ENCODE results near the gene LRRC8E.
"Not testable (repeated sequence)": the region's sequence is repeated elsewhere in the genome, so short reads cannot be mapped to it uniquely, and the experiment has no call there.

Gene LRRC8E

DNA sequence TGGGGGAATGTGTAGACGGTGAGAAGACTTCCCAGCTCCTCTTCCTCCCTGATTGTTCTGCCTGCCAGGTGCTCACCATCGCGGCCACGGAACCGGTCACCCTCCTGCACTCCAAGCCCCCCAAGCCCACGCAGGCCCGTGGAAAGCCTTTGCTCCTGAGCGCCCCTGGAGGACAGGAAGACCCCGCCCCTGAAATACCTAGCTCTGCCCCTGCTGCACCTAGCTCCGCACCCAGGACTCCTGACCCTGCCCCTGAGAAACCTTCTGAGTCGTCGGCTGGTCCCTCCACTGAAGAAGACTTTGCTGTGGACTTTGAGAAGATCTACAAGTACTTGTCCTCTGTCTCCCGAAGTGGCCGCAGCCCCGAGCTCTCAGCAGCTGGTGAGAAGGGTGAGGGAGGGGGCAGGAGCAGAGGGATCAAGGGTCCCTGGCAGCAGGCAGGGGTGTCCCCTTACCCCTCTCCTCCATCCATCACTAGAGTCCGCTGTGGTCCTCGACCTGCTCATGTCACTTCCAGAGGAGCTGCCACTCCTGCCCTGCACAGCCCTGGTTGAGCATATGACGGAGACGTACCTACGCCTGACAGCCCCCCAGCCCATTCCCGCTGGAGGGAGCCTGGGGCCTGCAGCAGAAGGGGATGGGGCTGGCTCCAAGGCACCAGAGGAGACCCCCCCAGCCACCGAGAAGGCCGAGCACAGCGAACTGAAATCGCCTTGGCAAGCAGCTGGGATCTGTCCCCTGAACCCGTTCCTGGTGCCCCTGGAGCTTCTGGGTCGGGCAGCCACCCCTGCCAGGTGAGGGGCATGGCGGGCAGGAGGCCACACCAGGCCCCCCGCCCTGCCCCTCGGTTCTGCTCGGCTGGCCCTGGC lies 33.9 kb downstream of the LRRC8E start:
- DNase-seq, result no peak

DNA sequence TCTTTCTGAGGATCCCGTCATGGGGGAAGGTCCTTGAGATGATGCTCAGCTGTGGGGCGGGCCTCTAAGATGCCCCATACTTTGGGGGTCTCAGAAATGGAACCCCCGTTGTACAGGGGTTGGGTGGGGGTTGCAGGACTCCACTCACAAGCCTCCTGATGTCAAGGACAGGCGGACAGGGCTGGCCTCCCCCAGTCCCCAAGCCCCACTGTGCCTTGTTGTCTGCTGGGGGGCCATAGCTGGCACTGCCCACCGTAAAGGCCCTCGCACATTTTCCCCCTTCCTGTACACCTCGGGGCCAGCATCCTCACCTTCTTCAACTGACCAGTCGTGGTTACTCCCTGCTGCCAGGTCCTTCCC lies 34.5 kb downstream of the LRRC8E start:
- no peak for DNase-seq

DNA sequence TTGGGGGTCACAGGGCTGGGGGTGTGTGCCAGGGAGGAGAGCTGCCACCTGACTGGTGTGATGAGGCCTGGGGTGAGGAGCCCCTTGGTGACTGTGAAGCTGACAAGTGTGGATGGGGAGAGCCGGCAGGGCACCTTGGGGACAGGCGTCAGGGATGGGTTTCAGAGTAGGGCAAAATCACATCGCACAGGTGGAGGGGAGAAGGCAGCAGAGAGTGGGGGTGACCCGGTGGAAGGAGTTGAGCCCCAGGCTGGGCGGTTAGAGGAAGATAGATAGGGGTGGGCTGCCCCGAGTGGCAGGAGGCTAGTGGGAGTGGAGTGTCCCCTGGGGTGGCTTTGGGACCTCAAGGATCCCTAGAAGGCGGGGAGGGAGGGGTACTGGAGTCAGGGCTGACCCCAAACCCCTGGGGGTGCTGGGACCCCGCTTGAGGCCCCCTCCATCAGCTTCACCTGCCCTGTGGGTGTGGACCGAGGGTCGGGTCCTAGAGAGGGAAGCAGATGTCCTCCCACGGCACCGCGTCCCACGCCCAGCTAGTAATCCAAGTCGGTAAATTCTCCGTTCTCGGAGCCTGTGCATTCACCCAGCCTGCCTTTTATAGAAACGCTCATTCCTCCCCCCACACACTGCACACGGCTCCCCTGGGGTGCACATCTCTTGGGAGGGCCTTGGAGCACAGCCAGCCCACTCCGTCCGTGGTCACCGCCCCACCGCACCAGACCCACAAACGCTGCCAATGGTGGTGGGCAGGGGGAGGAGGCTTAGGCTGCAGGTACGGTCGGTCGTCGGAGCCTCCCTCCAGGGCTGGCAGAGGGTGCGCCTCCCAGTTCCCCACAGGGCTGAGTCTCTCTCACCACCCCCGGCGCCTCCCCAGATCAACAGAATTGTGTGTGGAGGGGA lies 35.2 kb downstream of the LRRC8E start:
- no peak for DNase-seq

DNA sequence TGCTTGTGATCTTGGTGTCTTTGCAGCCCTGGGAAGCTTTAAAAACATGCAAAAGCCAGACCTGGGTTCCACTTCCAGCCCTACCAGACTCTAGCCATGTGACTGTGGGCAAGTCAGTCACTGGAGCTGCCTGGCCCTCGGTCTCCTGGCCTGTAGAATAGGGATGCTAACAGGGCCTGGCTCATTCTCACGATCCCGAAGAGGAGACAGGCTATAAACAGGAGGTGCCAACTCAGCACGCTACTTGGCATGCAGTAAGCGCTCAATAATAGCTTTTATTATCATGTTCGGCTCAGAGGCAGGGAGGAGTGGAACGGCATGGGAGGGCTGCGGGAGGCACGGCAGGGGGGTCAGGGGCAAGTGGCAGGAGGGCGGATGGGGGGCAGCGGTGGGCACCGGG lies 35.9 kb downstream of the LRRC8E start:
- no peak for DNase-seq

DNA sequence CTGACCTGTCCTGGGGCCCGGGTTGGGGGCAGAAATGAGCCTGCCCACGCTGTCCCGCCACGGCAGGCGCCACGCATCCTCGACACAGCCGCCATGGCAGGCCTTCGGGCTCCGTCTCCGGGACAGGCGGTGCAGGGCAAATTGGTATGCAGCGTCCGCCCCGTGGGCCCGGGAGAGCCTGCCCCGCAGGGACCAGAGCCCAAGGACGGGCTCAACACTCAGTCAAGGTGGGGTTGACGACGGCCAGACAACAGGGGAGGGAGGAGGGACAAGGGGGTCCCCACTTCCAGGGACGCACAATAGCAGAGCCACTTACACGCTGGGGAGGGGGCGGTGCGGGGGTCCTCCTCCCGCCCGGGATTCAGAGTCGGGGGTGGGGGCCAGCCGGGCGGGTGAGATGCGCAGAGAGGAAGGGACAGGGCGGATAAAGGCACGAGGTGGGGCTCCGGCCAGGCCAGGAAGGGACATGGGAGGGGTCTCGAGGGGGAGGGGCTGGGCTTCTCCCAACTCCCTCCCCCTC lies 36.4 kb downstream of the LRRC8E start:
- no peak for DNase-seq

DNA sequence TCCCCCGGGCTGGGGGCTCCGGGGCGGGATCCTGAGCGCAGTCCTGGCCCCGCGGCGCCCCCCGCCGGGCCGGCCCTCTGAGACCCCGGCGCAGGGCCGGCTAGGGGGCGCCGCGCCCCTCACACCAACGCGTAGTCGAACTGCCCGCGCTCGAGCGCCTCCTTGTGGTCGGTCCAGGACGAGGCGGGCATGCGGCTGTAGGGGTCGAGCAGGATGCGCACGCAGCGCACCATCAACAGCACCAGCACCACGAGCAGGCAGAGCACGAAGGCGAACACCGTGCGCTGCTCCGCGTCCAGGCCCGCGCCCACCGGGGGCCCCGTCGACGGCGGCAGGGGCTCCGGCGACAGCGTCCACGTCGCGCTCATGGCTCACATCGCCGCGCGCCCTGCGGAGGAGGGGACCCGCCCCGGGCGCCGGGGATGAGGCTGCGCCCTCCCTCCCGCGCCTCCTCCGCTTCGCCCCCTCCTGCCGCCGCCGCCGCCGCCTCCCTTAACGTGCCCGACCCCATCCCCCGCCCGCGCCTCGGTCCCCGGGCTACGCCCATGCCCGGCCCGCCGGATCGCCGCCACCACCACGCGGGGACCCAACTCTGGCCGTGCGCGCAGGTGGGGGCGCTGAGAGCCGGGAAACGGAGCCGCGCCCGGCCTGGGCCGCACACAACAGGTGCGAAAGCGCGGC lies 37.0 kb downstream of the LRRC8E start:
- DNase-seq, result peak; percentile 39

DNA sequence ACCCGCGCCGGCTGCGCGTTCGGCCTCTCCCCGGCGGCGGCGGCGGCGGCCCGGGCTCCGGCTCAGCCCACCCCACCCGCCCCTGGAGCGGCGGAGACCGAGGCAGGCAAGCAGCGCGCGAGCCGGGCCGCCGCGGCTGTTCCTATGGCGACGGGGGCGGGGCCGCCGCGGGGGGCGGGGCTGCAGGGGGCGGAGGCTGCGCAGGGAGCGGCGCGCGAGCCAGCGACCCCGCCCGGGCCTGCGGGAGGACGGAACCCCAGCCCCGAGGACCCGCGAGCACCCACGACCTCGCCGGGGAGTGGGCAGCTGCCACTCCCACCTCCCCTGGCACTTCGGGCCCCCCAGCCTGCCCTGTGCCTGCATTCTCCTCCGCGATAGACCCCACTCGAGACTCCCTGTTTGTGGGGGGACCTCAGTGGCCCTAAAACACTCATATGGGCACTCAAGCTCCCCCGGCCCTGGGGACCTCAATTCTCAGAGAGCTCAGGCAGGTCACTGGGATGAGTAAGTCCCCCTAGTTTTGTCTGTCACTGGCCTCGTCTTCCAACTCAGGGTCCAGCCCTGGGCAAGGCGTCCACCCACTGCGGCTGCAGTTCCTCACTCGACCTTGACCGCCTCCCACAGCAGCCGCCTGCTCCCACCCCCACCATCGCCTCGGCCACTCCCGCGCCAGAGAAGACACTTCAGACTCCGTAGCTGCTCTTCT lies 37.9 kb downstream of the LRRC8E start, which contains the start of gene CTXN1:
TSS of gene CTXN1 (minus strand) at position 115 of the 706 bp plus-strand sequence. CDS start 597 bp downstream, outside the sequence.
- no peak for DNase-seq

DNA sequence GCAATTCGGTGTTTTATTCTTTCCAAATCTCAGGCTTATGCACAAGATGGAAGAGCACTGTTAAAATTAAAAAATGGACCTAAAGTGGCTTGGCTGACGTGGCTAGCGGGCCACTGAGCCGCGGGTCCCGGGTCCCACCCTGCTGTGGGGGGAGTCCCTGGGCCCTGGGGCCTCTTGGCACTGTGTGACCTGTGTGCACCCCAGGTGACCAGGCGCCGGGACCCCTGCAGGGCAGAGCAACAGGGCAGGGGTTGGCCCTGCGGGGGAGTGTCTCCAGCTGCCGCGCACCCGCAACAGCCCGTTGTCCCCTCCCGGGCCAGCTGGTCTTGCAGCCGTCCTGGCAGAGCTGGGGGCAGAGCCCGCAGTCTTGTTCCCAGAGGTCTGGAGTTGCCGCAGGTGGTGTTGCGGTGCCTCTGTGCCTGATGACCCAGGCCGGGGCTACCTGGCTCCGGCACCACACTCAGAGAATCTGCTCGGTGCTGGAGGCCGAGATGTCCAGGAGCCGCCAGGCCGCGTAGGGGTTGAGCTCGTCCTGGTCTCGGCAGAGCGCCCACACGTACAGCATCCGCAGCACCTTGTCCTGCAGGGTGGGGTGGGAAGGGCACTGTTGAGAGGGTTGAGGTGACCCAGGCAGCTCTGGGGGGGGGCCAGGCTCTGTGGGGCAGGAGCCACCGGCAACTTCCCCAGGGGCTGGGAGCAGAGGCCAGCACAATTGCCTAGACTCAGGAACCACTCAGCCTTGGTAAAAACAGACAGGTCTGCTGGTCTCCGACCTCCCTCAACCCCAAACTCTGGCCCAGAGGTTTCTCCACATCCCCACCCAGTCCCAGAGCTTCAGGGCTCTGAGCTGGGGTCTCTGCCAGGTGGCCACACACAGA lies 38.7 kb downstream of the LRRC8E start:
- DNase-seq, result no peak

DNA sequence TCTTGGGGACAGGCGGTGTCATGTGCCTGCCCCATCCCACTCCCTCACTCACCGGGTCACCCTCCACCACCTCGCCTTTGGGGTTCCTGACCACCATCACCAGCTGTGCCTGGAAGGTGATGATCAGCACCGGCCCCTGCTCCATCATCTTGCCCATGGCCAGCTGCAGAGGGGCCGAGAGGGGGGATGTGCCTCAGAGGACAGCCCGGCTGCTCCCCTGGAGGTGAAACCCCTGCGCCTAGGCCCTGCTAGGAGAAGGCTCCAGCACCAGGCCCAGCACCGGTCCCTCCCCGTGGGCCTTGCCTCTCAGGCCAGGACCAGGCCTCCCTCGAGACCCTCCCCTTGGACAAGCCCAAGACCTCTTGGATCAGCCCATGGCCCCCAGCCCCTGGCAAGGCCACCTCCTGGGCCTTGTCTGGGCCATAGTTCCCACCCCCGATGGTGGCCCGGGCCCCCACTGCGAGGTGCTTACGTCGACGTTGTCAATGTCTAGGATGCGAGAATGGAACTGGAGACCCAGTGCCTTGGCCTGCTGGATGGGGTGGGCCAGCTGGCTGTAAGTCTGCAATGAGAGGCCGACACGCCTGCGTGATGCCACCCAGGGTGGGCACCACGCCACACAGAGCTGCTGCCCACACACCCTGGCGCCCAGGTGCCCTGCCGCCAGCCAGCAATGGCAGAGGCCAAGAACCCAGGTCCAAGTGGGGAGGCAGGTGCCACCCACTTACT lies 39.5 kb downstream of the LRRC8E start:
- DNase-seq, result no peak

DNA sequence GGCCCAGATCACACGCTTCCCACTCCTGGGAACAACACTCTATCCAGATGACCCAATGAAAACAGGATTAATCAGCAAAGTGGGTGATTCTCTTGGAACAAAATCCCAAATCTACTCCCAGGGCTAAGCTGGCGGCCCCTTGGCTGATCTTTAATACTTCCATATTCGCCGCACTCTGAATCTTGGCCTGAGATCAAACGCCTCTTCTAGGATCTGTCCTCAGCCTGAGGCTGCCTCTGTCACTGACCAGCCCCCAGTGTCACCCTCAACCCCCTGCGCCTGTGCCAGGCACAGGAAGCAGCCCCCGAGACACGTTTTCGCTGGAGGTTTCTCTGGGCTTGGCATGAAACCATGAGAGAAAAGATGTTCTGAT lies 40.0 kb downstream of the LRRC8E start:
- DNase-seq, result no peak

DNA sequence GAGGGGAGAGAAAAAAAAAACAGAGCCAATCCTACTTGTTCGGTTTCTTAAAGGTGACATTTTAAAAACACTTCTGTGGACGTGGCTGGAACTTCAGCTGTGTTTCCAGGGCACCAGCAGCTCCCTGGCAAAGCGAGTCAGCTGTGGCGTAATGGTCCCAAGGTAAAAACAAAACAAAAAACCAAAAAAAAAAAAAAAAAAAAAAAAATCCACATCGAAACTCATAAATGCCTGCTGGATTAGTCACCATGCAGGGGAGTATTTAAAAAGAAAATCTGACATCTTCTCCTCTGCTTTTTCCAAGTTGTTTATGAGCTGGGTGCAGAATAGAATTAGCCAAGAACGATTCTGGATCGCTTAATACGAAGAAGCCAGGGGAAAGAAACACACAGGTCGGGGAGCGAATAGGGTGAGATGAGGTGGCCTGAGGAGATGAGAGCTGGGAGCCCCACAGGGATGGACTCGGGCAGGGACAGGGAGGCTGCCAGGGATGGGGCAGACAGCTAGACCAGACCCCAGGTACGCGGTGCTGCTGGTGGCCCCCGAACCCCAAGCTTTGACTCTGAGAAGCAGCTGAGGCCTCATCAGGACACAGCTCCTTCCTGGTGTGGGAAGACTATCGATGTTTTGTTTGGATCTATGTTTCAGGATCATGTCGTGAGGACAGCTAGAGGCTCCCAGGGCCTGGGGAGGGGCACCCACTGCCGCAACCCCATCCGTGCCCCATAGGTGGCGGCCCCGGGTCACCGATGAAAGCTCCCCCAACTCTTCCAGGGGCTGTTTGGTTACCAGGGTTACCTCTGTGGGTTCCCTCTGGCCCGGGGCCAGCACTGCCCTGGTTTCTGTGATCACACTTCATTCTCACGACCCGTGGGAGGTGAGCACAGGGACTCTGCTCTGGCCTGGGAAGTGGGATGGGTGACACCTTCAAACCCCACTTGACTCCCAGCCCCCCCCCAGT lies 40.7 kb downstream of the LRRC8E start:
- no peak for DNase-seq

DNA sequence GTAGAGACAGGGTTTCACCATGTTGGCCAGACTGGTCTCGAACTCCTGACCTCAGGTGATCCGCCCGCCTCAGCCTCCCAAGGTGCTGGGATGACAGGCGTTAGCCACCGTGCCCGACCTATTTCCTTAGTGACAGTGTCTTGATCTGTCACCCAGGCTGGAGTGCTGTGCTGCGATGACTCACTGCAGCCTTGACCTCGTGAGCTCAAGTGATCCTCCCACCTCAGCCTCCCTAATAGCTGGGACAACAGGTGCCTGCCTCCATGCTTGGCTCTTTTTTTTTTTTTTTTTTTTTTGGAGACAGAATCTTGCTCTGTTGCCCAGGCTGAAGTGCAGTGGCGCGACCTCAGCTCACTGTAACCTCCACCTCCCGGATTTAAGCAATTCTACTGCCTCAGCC lies 41.7 kb downstream of the LRRC8E start:
- DNase-seq, result not testable (repeated sequence)

DNA sequence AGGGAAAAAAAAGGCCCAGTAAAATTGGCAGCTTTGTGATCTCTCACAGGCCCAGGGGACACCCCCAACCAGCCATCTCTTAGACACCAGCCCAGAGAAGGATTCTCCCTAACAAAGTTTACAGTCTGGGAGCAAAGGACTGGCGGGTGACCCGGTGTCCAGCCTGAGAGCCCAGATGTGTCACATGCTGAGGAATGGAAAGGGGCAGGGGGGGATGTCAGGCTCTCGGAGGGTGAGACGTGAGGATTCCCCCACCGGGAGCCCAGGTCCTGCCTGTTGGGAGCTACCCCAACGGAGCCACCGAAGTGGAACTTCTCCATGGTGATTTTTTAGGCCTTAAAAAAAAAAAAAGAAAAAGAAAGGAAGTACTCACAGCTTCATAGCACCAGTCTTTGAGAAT lies 42.5 kb downstream of the LRRC8E start:
- DNase-seq, result no peak

DNA sequence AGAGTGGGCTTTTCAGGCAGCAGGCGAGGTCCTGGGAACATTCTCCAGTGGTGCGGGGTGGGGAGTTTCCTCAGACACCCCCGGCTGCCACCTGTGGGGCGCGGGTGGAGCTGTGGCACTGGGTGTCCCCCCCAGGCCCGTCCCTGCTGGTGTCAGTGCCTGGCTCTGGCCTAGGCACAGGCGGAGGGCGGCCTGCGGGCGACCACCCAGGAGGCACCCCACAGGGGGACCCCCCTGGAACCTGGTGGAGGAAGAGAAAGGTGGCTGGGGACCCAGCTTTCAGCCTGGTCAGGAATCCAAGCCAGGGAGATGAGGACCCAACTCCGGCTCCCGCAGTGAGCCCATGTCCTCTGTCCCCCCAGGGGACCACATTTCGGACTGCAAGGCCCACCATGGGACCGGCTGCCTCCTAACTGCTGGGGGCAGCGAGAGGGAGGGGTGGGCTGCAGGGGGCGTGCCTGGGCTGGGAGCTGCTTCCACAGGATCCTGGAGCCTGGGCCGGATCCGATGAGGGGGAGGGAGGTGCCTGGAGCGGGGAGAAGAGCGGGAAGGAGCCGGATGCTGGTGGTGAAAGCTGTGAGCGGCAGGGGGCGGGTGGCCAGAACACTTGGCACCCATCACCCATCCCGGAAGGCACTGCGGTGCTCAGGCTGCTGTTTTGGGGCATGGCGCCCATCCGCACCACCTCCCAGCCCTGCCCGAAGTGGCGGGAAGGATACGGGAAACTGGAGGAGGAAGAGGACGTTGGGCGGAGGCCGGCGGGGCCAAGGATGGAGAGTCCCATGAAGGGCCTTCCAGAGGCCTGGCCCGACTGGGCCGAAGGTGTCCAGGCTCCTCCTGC lies 43.1 kb downstream of the LRRC8E start:
- DNase-seq, result no peak

DNA sequence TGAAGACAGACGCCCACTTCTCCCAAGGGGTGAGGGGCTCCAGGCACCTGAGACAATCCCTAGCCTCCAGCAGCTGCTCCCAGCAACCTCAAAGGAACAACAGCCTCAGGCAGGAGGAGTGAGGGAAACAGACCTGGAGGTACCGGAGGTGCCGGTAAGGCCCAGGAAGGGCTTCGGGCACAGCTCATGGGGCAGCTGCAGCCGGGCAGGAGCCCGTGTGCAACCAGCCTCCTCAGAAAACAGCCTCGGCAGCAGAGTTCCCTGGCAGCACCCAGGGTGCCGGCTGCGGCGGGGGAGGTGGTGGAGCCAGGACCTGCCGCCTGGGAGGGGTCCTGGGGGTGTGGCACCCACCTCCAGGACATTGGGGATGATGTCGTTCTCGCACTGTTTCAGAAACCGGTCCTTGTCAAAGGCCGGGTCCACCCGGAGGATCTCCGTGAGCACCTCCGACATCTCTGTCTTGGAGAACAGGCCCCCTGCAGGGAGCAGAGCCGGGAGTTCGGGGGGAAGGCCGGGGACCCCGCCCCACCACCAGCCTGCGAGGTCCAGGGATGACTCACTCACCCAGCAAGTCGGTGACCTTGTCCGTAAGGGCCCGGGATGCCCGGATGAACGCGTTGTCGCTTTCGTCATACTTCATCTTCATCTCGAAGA lies 44.1 kb downstream of the LRRC8E start:
- no peak for DNase-seq

DNA sequence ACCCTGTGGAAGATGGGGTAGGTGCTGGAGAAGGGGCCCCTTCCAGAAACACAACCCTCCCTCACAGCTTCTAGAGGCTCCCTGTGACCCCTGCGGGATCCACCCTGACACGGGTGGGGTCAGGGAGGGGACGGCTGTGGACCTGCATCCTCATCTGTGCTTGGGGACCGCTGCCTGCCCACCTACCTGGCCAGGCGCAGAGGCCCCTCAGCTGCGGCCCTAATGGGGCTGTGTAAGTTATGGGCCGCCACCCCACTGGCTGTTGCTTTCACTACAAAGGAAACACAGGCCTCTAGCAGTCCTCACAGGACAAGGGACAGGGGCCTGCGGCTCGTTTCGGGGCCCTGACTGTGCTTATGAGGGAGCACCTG lies 44.6 kb downstream of the LRRC8E start:
- DNase-seq, result no peak

DNA sequence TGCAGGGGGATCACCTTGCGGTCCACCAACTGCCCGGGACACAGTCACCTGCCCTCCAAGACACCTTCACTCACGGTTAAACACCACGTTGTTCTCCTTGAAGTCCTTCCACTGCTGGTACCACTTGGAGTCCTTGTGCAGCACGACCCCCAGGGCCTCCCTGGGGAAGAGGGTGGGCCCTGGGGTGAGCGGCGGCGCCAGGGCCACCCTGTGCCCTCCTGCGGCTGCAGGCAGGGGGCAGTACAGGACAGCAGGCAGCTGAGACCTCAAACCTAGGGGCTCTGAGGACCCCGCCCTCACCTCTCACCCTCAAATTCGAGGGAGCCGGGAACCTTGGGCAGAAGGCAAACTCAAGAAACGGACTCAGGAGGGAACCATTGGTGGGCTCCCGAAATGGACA lies 45.1 kb downstream of the LRRC8E start:
- no peak for DNase-seq
